Spleen (tissue), 11 donors: ENCODE results near the gene SMIM5. TPM values are rescaled to one million over a fixed set of nuclear protein-coding genes. Genes with fewer than 3 reads are reported as not detected.
"Not testable (repeated sequence)": the region's sequence is repeated elsewhere in the genome, so short reads cannot be mapped to it uniquely, and the experiment has no call there.

Source experiments
- DNase-seq: peaks from one replicate; pipeline ENCODE4 v3.0.0-alpha.2; 2020
- H3K27ac ChIP-seq, 8 donors: fragments of 200-600 bp; sonication (generic) in 7 of 8; 1 replicate in 4 of 8; 2 replicates in 4 of 8; pipeline versions ENCODE4 v1.5.0 to v1.8.0; 2016 to 2021; ENCODE audit warnings: inconsistent platforms in 4 of 8, mild to moderate bottlenecking in 4 of 8, moderate library complexity in 1 of 8
- H3K27me3 ChIP-seq, 7 donors: fragments of 200-600 bp; sonication (generic) in 6 of 7; replicated peaks in 1 of 7; 1 replicate in 4 of 7; 2 replicates in 3 of 7; pipeline versions ENCODE4 v1.5.0 to v1.8.0; 2016 to 2021; ENCODE audit warnings: inconsistent platforms in 3 of 7, mild to moderate bottlenecking in 1 of 7
- H3K36me3 ChIP-seq, 6 donors: fragments of 200-600 bp; sonication (generic) in 5 of 6; 1 replicate in 4 of 6; 2 replicates in 2 of 6; pipeline versions ENCODE4 v1.5.0 to v1.8.0; 2016 to 2021; ENCODE audit warnings: inconsistent platforms in 2 of 6
- H3K4me1 ChIP-seq, 6 donors: fragments of 200-600 bp; sonication (generic) in 5 of 6; 1 replicate in 3 of 6; 2 replicates in 3 of 6; pipeline versions ENCODE4 v1.5.0 to v1.8.0; 2016 to 2021; ENCODE audit warnings: inconsistent platforms in 3 of 6
- H3K4me3 ChIP-seq, 8 donors: fragments of 200-600 bp; sonication (generic) in 7 of 8; 1 replicate in 4 of 8; 2 replicates in 4 of 8; pipeline versions ENCODE4 v1.5.0 to v1.8.0; 2016 to 2021; ENCODE audit warnings: inconsistent platforms in 4 of 8, mild to moderate bottlenecking in 4 of 8, moderate library complexity in 2 of 8
- H3K9me3 ChIP-seq, 8 donors: fragments of 200-600 bp; sonication (generic) in 7 of 8; 1 replicate in 4 of 8; 2 replicates in 4 of 8; pipeline versions ENCODE4 v1.5.0 to v1.8.0; 2016 to 2021; ENCODE audit warnings: inconsistent platforms in 4 of 8
- CTCF ChIP-seq, 11 experiments: fragments of 200-600 bp in 7 of 11; fragments of 450-650 bp in 4 of 11; sonication (generic) in 4 of 11; IDR thresholded peaks in 8 of 11; conservative IDR thresholded peaks in 3 of 11; 1 replicate in 7 of 11; 2 replicates in 4 of 11; pipeline versions ENCODE4 v1.4.0 to v1.8.0; 2016 to 2021; ENCODE audit warnings: antibody characterized with exemption in 11 of 11, inconsistent platforms in 4 of 11, mild to moderate bottlenecking in 1 of 11
- POLR2A ChIP-seq, 3 donors: fragments of 450-650 bp; IDR thresholded peaks; one replicate each; pipeline ENCODE4 v1.5.1; 2017; ENCODE audit warnings: antibody characterized with exemption in 3 of 3, mild to moderate bottlenecking in 1 of 3
- POLR2AphosphoS5 ChIP-seq, 3 donors: sonication (generic); formaldehyde crosslinking; IDR thresholded peaks; one replicate each; pipeline ENCODE4 v1.5.1; 2017; ENCODE audit warnings: antibody characterized with exemption in 3 of 3
- WGBS, 5 donors: extraction: QIAGEN DNeasy Blood & Tissue Kit in 3 of 5; methylation state at CpG; one replicate each; pipeline versions ENCODE4 v1.1.5 to v1.1.7; 2013 to 2018; 5-methylcytosine and 5-hydroxymethylcytosine counted together
- intact Hi-C: fragments of 100-400 bp; cut with DNase I; formaldehyde crosslinking; loops from one replicate; pipeline ENCODE4 v1.15.0; 2023; ENCODE audit warnings: low total_unique reads
- polyA plus RNA-seq, 3 donors: library from polyadenylated mRNA; stranded (reverse); fragments of 200-250 nt; gene quantifications; one replicate each; pipeline ENCODE4 v1.2.1, GENCODE V29; 2013
- total RNA-seq, 7 donors: library from RNA; depleted of rRNA in 3 of 7; stranded (reverse); fragments of >200 nt in 3 of 7; fragmentation: NEBNext Ultra II Directional in 4 of 7; extraction: Animal tissue kit (Norgen Biotek cat#: 25700) in 4 of 7; gene quantifications; one replicate each; pipeline versions ENCODE4 v1.1.0 to v1.2.1, GENCODE V29; 2016 to 2021
- donor health status: healthy with polysubstance abuse.
- donor health status: DM: no; HTN: no; CAD: no; lungs with moderate emphysema.
- donor health status: DM: no; HTN: no; CAD: no.
- donor health status: Bipolar disorder and iron deficiency.
- donor health status: healthy.
- donor health status: DM: no; HTN: no; CAD: no.
- donor health status: DM: yes; HTN: yes; CAD: no.

Gene SMIM5
- total and polyA plus RNA-seq, 10 donors: 2.1 to 5.1 (median 3.7) TPM

- intact Hi-C loops: no loop called here
- peaks cover 0 to 54% (median 10%) of the 10 kb centered on the region in 6 donors for H3K36me3 ChIP-seq
- H3K27me3 ChIP-seq: no peaks in the 10 kb centered on the region
- TF ChIP-seq CTCF (IDR thresholded peaks at IDR 0.05 in 8 of 11, conservative IDR thresholded peaks at IDR 0.05 in 3 of 11) (no peak), POLR2A (IDR thresholded peaks at IDR 0.05) (no peak)
- no peak overlapping the region for H3K4me3 ChIP-seq
- 92 to 97% (median 94%) methylated on average over 10 to 19 of the region's 19 CpGs for WGBS, 5 donors
- no peaks in the 10 kb centered on the region for H3K9me3 ChIP-seq
- H3K4me1 ChIP-seq: peaks cover 14 to 24% (median 21%) of the 10 kb centered on the region in 6 donors
- H3K27ac ChIP-seq: no peak overlapping the region
- DNase-seq: peak; percentile 57
These were observed 3.3 kb downstream of the SMIM5 start for GRCh38 chr17:75636381-75637142.

GRCh38 chr17:75637143-75637538 is 3.9 kb downstream of the SMIM5 start:
- H3K27ac ChIP-seq: no peak overlapping the region
- H3K4me1 ChIP-seq: peaks cover 14 to 27% (median 21%) of the 10 kb centered on the region in 6 donors
- intact Hi-C loops: no loop called here
- H3K36me3 ChIP-seq: peaks cover 0 to 58% (median 11%) of the 10 kb centered on the region in 6 donors
- 85 to 94% (median 92%) methylated on average over 13 of the region's 13 CpGs for WGBS, 5 donors
- DNase-seq: no peak
- H3K9me3 ChIP-seq: no peaks in the 10 kb centered on the region
- H3K4me3 ChIP-seq: no peak overlapping the region
- TF ChIP-seq CTCF (IDR thresholded peaks at IDR 0.05 in 8 of 11, conservative IDR thresholded peaks at IDR 0.05 in 3 of 11) (no peak), POLR2A (IDR thresholded peaks at IDR 0.05) (no peak), POLR2AphosphoS5 (IDR thresholded peaks at IDR 0.05) (no peak)
- H3K27me3 ChIP-seq: no peaks in the 10 kb centered on the region

GRCh38 chr17:75637551-75637950 is 4.3 kb downstream of the SMIM5 start:
- intact Hi-C loops: no loop called here
- Histone ChIP-seq H3K36me3 (peaks cover 0 to 62% (median 11%) of the 10 kb centered on the region in 6 donors), H3K27ac (no peak overlapping the region), H3K9me3 (no peaks in the 10 kb centered on the region), H3K4me1 (peaks cover 14 to 29% (median 20%) of the 10 kb centered on the region in 6 donors), H3K4me3 (no peak overlapping the region), H3K27me3 (no peaks in the 10 kb centered on the region)
- TF ChIP-seq CTCF (IDR thresholded peaks at IDR 0.05 in 8 of 11, conservative IDR thresholded peaks at IDR 0.05 in 3 of 11) (no peak), POLR2AphosphoS5 (IDR thresholded peaks at IDR 0.05) (no peak), POLR2A (IDR thresholded peaks at IDR 0.05) (no peak)
- WGBS, 5 donors: 89 to 96% (median 93%) methylated on average over 3 to 7 of the region's 7 CpGs
- DNase-seq: peak; percentile 65

- DNase-seq, H3K27ac ChIP-seq, intact Hi-C loops, H3K9me3 ChIP-seq, H3K27me3 ChIP-seq, H3K4me3 ChIP-seq: not testable (repeated sequence)
- Histone ChIP-seq H3K4me1 (peaks cover 12 to 26% (median 15%) of the 10 kb centered on the region in 6 donors), H3K36me3 (peaks cover 0 to 67% (median 11%) of the 10 kb centered on the region in 6 donors)
- WGBS, 5 donors: 94 to 98% (median 95%) methylated on average over 12 of the region's 12 CpGs
These were observed 4.8 kb downstream of the SMIM5 start for GRCh38 chr17:75638039-75638438.
